Erythroblast (primary cell): ENCODE data around the gene TBXA2R.

Experiments used
- GATA1 ChIP-seq: IDR thresholded peaks from 2 replicates; pipeline ENCODE4 v1.6.1; 2011; ENCODE audit warnings: low read depth, mild to moderate bottlenecking, control low read depth, low read length, moderate library complexity
- POLR2A ChIP-seq: IDR thresholded peaks from 2 replicates; pipeline ENCODE4 v1.6.1; 2011; ENCODE audit warnings: mild to moderate bottlenecking, low read length

- TF ChIP-seq POLR2A (no peak), GATA1 (no peak)
These were observed 1.5 kb upstream of the TBXA2R start for GRCh38 chr19:3608079-3608641.
